HG03354 (cell line): ENCODE results near the gene ADGRG2.
"Not testable (repeated sequence)": the region's sequence is repeated elsewhere in the genome, so short reads cannot be mapped to it uniquely, and the experiment has no call there.

ENCODE experiments used
- ATAC-seq: cut with Tn5 transposase; IDR thresholded peaks from one replicate; pipeline ENCODE4 v1.9.1; 2021; ENCODE audit warnings: mild to moderate bottlenecking; ENCODE audit not compliant: unreplicated experiment, poor library complexity, severe bottlenecking

ADGRG2 gene

DNA sequence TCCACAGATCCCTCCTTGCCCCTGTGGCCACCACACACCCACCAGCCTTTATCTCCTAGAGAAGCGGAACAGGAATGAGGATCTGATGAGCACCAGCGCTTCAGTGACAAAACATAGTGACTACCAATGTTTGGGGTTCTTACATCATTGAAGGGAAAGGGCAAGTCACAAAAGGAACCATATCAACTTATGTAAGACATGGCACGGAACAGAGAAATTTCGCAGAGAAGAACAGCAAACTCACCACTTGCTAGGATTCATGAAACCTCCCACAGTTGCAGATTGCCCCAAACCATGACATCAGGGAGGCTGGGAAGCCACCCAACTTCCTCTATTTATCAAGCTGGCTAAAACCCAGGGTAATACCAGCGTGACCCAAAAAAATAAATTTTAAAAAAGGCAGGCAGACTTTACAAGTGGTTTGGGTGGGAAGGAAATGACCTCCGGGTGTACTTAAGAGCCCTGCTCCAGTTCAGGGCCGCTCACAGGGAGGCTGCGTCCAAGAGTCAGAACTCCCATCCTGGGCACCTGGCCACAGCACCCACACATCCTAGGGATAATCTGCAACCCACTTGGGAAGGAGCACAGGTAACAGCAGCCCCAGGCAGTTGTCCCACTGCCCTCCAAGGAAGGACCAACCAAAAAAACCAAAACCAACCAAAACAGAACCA lies 36.0 kb downstream of the ADGRG2 start:
- no peak for ATAC-seq

GRCh38 chrX:19085666-19086065 lies 36.6 kb downstream of the ADGRG2 start:
- ATAC-seq, result no peak

DNA sequence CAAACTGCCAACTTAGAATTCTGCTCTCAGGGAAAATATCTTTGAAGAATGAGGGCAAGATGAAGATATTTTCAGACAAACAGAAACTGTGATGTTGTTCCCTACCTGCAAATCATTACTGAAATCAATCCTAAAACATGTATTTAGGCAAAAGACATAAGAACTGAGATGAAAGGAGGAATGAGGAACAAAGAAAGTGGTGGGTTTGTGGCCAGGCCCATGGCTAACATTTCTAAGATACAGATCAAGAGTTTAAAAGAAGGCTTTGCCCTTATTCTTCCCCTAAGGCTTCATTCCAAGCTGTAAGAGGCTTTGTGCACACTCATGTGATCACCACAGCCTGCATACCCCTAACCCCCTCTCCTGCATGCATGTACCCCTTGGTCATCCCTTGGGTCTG lies 46.5 kb downstream of the ADGRG2 start:
- ATAC-seq, result no peak

GRCh38 chrX:19072372-19072771 lies 49.9 kb downstream of the ADGRG2 start:
- no peak for ATAC-seq

DNA sequence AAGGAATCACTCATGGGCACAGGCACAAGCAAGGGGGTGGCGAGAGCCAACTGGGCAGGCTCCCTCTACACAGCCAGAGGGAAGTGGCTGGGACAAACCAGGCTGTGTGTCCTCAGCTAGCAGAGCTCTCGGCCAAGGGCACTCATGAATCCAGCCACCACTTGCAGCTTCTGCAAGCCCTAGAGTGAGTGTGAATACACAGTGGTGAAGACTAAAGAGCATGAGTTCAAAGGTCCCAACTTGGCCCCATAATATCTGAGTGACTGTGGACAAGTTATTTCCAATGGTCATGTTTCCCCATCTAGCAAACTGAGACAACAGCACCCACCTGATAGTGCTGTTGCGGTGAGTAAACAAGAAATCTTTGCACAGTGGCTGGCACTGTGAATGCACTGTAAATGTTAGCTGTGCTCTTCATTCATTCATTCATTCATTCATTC lies 51.7 kb downstream of the ADGRG2 start:
- no peak for ATAC-seq

DNA sequence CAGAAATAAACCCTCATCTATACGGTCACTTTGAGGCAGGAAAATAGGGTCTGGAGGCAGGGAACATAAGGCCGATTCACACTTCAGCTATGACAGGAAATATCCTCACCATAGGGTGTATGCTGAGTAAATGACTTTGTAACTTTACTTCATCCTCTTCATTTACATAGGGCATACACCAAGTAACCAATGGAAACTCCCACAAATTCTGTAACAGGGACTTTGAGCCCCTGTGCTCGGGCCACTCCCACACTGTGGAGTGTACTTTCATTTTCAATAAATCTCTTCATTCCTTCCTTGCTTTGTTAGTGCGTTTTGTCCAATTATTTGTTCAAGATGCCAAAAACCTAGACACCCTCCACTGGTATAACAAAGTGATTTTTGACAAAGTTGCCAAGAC lies 55.3 kb downstream of the ADGRG2 start:
- not testable (repeated sequence) for ATAC-seq

DNA sequence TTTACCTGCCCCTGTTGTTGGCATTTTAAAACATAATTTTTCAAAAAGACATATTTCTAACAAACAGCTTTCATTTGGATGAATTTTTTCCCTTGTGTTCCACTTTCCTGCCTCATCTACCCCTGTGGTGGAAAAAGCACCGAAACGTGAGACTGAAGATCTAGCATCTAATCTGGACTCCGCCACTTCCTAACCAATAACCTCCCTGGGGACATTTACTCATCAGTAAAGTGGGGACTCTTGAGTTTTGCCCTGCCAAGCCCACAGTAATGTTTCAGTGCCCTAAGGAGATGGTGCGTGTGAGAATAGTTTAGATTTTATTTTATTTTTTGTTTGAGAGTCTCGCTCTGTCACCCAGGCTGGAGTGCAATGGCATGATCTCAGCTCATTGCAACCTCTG lies 56.7 kb downstream of the ADGRG2 start:
- peak; percentile 64 for ATAC-seq

GRCh38 chrX:19064175-19064574 lies 58.1 kb downstream of the ADGRG2 start:
- no peak for ATAC-seq

GRCh38 chrX:19063030-19063429 lies 59.2 kb downstream of the ADGRG2 start:
- no peak for ATAC-seq

- ATAC-seq, result no peak
These were observed 63.2 kb downstream of the ADGRG2 start for GRCh38 chrX:19059067-19059466.

GRCh38 chrX:19057856-19058255 lies 64.4 kb downstream of the ADGRG2 start:
- ATAC-seq, result no peak

DNA sequence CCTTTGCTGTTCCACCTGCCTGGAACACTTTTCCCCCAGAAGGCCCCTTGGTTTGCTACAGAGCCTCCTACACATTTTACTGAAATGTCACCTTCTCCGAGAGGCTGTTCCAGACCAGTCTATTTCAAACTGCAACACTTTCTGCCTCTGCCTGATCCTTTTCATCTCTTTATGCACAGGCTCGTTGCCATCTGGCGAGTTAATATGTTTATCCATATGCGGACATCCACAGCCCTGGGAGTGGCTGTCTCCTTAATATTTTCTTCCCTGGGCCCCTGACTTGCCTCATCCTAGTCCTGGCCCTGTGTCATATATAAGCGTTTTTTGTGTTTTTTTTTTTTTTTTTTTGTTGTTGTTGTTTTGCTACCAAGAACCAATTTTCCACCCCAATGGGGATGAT lies 73.2 kb downstream of the ADGRG2 start:
- no peak for ATAC-seq

DNA sequence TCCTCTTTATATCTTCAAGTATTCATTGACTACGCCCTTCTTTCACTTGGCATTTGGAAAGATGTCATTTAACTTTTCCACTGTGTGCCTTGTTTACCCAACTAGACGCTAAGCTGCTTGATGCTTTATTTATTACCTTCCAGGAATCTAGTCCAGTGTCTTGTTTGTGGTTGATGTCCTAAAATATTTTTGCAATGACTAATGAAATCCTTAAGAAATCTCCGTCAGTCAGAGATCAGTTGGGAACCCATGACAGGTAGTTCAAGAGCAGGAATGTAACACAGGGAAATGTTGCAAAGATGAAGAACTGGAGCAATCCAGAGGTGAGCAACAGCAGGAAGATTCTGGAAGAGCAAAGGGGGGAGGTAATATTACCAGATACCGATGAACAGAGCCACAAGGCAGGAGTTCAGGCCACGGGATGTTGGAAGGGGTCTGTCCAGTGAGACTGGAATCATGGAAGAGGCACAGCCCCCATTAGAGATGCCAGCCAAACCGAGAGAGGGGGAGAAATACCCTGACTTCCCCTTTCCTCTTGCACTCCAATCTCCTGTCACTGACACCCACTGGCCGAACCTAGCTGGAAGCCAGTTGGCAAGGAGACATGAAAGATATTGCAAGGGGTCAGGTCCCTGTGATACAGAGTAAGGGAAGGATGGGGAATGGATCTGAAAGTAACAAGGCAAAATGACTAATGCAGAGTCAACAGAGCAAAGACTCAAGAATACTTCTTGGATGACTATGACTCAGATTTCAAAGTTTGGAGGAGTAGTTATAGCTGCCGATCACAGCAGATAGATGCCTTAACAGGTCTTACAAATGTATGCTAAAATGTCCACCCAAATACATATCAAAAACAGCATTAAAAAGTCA lies 75.7 kb downstream of the ADGRG2 start:
- ATAC-seq, result no peak

GRCh38 chrX:19040373-19040772 lies 81.9 kb downstream of the ADGRG2 start:
- no peak for ATAC-seq

GRCh38 chrX:19034025-19034424 lies 88.2 kb downstream of the ADGRG2 start:
- ATAC-seq, result no peak

DNA sequence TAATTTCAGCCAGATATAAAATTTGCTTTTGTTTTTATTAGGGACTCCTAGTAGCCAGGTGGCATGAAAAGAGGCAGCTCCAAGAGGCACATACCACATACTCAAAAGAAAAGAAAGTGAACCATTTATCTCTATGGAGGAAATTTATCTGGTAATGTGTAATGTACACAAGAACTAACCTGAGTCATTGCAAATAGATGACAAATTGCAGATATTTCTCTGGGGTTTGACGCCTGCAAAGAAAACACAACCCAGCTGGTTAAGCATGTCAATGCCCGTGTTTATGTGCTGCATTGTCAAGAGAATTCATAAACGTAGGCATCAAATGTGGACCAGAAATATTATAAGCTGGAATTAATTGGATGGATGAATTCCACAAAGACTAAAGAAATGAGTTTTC lies 91.5 kb downstream of the ADGRG2 start:
- no peak for ATAC-seq

DNA sequence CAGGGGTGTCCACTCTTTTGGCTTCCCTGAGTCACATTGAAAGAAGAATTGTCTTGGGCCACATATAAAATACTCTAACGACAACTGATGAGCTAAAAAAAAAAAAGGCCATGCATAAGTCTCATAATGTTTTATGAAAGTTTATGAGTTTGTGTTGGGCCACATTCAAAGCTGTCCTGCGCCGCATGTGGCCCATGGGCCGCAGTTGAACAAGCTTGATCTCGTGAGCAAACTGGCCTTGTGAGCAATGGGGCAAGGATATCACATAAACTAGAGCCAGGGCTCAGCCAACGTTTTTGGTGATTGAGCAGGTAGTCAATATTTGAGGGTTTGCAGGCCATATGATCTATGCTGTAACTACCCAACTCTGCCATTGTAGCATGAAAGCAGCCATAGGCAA lies 93.7 kb downstream of the ADGRG2 start:
- ATAC-seq, result no peak

DNA sequence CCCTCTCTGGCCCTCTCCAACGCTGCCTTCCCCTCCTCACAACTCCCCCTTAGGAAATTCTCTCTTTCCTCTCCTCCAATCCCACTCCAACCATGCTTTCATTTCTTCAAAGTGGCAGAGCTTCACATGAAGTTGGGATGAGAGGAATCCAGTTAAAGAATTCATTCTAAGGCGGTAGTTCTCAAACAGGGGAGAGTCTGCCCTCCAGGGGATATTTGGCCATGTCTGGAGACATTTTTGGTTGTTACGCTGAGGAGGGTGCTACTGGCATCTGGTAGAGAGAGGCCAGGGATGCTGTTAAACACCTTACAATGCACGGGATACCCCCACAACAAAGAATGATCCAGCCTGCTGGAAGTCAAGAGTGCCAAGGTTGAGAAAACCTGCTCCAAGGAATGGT lies 97.9 kb downstream of the ADGRG2 start:
- no peak for ATAC-seq

DNA sequence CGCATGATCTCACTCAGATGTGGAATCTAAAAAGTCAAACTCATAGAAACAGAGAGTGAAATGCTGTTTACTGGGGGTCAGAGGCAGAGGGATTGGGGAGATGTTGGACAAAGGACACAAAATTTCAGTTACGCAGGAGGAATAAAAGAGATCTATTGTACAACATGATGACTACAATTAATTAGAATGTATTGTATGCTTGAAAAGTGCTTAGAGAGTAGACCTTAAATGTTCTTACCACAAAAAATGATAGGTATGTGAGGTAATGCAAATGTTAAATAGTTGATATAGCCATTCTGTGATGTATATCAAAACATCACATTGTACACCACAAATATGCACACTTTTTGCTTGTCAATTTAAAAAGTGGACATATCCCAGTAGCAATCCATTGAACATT lies 102.3 kb downstream of the ADGRG2 start:
- no peak for ATAC-seq

DNA sequence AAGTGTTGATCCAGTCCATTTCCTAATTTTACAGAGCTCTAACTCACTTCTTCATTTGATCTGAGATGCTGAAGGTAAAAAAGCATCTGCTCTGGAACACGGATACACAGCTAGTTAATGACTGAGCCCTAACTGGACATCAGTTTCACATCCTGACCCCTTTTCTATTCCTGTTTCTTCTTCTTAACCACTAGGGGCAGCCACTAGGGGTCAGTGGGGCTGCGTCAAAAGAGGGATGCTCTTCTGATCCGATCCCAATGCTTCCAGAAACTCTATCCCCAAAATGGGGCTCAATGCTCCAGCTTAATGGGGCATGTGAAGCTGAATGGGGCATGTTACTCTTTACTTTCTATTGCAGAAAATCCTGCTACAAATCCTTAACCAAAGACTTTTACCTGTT lies 105.0 kb downstream of the ADGRG2 start:
- no peak for ATAC-seq

- not testable (repeated sequence) for ATAC-seq
These were observed 105.7 kb downstream of the ADGRG2 start for GRCh38 chrX:19016614-19017013.
